ENCODE data around the gene DNM3.

GRCh38 chr1:172420385-172420784, 579.1 kb downstream of the DNM3 start, which contains the start of gene C1orf105:
- TF ChIP-seq CTCF (IDR thresholded peaks at IDR 0.05), result no peak
- no peak for TF ChIP-seq EZH2phosphoT487 (IDR thresholded peaks at IDR 0.05)
- no peak for TF ChIP-seq EZH2 (IDR thresholded peaks at IDR 0.05)

Data from neural progenitor cell (in vitro differentiated cells).